ENCODE results near the gene NEK10.

NEK10 gene

DNA sequence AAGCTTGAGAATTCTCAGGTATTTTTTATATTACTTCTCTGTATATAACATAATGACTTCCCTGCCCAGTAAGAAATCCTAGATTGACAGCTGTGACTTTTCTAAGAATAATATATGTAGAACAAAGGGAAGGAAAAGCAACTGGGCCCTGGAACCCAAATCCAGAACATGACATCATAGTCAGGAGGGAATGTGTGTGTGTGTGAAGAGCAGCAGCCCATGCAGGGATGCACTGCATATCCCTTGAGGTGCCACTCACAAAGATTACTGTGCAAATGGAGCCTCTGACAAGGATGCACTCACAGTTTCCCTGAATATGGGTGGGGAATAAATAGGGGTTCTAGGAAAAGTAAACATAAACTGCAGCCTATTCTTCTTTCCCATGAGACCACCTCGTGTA lies 279.5 kb downstream of the NEK10 start:
- DNase-seq (ENCODE audit: low read depth): no peak
- TF ChIP-seq, protein P1, sequence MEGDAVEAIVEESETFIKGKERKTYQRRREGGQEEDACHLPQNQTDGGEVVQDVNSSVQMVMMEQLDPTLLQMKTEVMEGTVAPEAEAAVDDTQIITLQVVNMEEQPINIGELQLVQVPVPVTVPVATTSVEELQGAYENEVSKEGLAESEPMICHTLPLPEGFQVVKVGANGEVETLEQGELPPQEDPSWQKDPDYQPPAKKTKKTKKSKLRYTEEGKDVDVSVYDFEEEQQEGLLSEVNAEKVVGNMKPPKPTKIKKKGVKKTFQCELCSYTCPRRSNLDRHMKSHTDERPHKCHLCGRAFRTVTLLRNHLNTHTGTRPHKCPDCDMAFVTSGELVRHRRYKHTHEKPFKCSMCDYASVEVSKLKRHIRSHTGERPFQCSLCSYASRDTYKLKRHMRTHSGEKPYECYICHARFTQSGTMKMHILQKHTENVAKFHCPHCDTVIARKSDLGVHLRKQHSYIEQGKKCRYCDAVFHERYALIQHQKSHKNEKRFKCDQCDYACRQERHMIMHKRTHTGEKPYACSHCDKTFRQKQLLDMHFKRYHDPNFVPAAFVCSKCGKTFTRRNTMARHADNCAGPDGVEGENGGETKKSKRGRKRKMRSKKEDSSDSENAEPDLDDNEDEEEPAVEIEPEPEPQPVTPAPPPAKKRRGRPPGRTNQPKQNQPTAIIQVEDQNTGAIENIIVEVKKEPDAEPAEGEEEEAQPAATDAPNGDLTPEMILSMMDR (IDR thresholded peaks at IDR 0.05; ENCODE audit: insufficient read depth, low read depth, low read length, missing control alignments): no peak
- H3K4me3 ChIP-seq (ENCODE audit: low read depth, low read length): no peak overlapping the region

DNA sequence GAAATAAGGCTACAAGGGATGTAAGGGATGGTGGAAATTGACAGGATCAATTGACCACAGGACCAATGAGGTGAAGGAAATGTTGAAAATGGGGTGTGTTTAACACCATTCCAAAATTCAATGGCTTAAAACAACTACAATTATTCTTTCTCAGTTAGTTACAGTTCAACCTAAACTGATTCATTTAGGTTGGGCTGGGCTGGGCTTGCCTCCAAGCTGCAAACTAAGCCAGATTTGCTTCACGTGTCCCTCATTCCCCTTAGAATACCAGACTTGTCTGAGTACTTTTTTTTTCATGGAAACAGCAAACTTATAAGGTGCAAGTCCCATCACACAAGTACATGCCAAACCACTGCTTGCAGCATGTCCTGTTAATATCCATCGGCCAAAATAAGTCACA lies 280.1 kb downstream of the NEK10 start:
- DNase-seq (ENCODE audit: low read depth): no peak
- TF ChIP-seq, protein P1 (IDR thresholded peaks at IDR 0.05; ENCODE audit: insufficient read depth, low read depth, low read length, missing control alignments): no peak
- no peak overlapping the region for H3K4me3 ChIP-seq (ENCODE audit: low read depth, low read length)

DNA sequence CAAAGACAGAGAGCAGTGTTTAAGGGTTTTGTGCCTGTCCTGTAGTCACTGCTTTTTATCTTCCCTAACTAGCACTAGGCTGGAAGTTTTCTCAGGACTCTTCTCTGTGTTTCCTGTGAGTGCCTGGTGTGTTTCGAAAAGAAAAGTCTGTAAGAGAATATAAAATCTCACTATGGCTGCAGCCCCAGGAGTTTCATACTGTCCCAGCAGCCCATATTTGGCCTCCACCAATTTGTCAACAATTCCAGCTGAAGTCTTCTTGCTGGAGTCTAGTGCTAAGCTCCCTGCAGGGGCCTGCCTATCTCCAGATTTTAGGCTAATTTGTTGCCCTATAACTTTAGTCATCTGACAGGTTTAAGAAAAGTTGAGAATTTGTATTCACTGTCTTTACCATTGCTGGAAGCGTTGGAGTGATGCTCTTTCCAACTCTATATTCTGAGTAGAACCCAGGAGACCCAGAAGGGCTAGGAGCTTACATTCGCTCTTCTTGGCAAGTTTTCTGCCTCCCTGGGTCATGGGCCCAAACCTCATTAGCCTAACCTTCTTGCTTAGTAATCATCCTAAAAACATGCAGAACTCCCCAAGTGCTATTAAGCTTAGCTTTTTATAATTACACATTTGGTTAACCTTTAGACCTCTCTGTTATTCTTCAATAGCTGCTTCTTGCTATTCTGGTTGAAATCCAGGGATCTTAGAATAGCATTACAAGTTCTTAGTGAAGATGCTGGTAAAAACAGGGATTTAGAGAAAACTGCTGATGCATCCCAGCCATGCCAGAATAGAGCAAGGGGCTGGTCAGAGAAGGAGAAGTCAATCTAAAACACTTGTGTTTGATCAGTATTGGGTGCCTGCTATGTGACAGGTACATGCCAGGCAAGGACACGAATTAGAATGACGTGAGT lies 283.1 kb downstream of the NEK10 start:
- TF ChIP-seq, protein P1 (IDR thresholded peaks at IDR 0.05; ENCODE audit: insufficient read depth, low read depth, low read length, missing control alignments): no peak
- H3K4me3 ChIP-seq (ENCODE audit: low read depth, low read length): no peak overlapping the region
- DNase-seq (ENCODE audit: low read depth): no peak

DNA sequence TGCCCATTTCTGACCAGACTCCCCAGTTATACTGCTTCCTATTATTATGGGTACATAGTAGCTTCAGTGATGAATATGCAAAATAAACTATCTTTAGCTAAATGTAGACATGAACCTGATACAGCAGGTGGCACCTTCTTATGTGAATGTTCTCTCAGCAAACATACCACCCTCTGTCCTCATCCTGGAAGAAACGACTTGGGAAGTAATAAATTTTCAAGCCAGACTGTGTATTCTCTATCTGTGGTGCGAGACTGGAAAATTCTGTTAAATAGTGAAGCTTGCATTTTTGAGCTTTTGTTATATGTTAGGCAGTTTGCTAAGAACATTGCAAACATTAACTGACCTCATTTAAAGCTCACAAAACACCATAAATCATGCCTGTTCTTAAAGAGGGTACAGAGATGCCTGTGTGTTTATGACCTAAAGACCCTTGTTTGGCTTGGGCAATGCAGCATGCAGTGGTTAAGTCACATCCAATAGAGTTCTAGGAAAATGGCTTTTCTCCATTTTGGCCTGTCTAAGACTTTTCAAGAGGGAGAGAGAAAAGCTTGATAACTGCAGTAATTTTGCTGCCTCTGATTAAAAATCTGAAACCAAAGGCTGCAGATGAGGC lies 287.1 kb downstream of the NEK10 start:
- H3K4me3 ChIP-seq (ENCODE audit: low read depth, low read length): no peak overlapping the region
- no peak for DNase-seq (ENCODE audit: low read depth)
- TF ChIP-seq, protein P1 (IDR thresholded peaks at IDR 0.05; ENCODE audit: insufficient read depth, low read depth, low read length, missing control alignments): no peak

DNA sequence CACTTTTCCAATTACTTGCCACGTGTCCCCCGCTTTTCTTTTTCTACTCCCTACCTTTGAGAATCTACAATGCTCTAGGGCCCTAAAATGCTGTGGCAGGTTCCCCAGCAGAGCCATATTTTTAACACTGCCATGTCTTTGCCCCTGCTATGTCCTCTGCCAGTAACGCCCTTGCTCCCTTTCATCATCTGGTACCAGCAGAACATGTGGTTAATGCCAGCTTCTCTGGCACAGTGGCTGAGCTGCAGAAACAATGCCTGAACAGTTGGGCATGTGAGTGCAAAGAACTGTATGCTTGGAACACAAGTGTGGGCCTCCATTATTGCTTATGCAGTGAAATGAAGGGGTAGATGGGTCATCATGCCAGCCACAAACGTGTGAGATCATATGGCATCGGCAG lies 287.6 kb downstream of the NEK10 start:
- DNase-seq (ENCODE audit: low read depth): no peak
- TF ChIP-seq, protein P1 (IDR thresholded peaks at IDR 0.05; ENCODE audit: insufficient read depth, low read depth, low read length, missing control alignments): no peak
- no peak overlapping the region for H3K4me3 ChIP-seq (ENCODE audit: low read depth, low read length)

DNA sequence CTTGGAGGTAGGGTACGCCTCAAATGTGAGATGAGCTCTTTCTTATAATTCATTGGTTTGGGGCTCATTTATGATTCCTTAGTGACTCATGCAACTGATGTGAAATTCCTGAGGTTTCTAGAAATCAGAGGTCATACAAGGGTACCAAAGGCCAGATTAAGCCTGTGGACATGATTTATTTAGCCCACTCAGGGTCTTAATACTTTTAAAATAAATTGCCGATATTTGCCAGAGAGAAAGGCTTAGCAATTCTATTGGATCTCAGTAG lies 289.0 kb downstream of the NEK10 start:
- no peak overlapping the region for H3K4me3 ChIP-seq (ENCODE audit: low read depth, low read length)
- no peak for DNase-seq (ENCODE audit: low read depth)
- TF ChIP-seq, protein P1 (IDR thresholded peaks at IDR 0.05; ENCODE audit: insufficient read depth, low read depth, low read length, missing control alignments): no peak

All from GM12865 (cell line).